ENCODE results near the gene METTL9.

DNA sequence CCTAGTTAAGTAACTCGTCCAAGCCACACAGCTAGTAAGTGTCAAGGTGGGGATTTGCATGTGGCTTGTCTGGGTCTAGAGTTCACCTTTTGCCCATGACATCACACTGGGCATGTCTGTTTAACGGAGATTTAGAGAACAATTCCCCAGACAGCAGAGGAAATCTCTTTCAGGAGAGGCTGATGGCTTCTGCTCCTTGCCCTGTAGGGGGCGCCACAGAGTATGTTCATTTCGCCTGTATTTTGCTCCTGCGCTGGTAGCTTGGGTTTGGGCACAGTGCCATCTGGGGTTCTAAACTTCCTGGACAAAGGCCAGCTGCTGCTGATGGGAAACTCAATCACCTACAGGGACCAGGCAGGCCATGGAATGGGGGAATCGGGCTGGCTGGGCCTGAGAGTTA is 84.8 kb downstream of the METTL9 start:
- TF ChIP-seq, protein P1, sequence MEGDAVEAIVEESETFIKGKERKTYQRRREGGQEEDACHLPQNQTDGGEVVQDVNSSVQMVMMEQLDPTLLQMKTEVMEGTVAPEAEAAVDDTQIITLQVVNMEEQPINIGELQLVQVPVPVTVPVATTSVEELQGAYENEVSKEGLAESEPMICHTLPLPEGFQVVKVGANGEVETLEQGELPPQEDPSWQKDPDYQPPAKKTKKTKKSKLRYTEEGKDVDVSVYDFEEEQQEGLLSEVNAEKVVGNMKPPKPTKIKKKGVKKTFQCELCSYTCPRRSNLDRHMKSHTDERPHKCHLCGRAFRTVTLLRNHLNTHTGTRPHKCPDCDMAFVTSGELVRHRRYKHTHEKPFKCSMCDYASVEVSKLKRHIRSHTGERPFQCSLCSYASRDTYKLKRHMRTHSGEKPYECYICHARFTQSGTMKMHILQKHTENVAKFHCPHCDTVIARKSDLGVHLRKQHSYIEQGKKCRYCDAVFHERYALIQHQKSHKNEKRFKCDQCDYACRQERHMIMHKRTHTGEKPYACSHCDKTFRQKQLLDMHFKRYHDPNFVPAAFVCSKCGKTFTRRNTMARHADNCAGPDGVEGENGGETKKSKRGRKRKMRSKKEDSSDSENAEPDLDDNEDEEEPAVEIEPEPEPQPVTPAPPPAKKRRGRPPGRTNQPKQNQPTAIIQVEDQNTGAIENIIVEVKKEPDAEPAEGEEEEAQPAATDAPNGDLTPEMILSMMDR (conservative IDR thresholded peaks at IDR 0.05 in 1 of 2, IDR thresholded peaks at IDR 0.05 in 1 of 2; ENCODE audit: low read depth in 1 of 2, low read length in 2 of 2), result peak; percentile 43 to 49
- no peak for TF ChIP-seq EZH2 (IDR thresholded peaks at IDR 0.05; ENCODE audit: low read length, missing control alignments)

All from fibroblast of lung (primary cell).